PC-3 (cell line): ENCODE results near the gene DLGAP4. TPM values are rescaled to one million over a fixed set of nuclear protein-coding genes. Genes with fewer than 3 reads are reported as not detected.

Source experiments
- ATAC-seq: fragments of 200-7000 bp; cut with Tn5 transposase; 2 replicates; pipeline ENCODE4 v1.9.1; 2020; ENCODE audit warnings: mild to moderate bottlenecking, moderate library complexity
- BruUV-seq: library from RNA; stranded (reverse); fragments of 400-500 nt; replicated peaks from 2 replicates; lab custom pipeline; 2021; lab: Mats Ljungman, UMichigan
- CTCF ChIA-PET: fragments of 300-600 bp; sonication (Branson Sonifier 250); formaldehyde crosslinking; loops from one replicate; lab custom pipeline; 2022; ENCODE audit warnings: antibody characterized with exemption; lab: Charles Lee
- POLR2A ChIA-PET: fragments of 300-600 bp; sonication (Branson Sonifier 250); formaldehyde crosslinking; loops from one replicate; lab custom pipeline; 2022; ENCODE audit warnings: antibody characterized with exemption; ENCODE audit not compliant: unreplicated experiment; lab: Charles Lee
- DNase-seq: peaks from one replicate; pipeline ENCODE4 v3.0.0-alpha.2; 2015
- H2AFZ ChIP-seq: fragments of 300-600 bp; sonication (generic); 2 replicates; pipeline ENCODE4 v1.6.0; 2016; ENCODE audit warnings: antibody characterized with exemption, low read length
- H3F3A ChIP-seq: fragments of 300-600 bp; sonication (generic); one replicate; pipeline ENCODE4 v1.6.0; 2017; ENCODE audit warnings: antibody characterized with exemption, low read length, control low read depth, mild to moderate bottlenecking; ENCODE audit not compliant: unreplicated experiment
- H3K27ac ChIP-seq: fragments of 300-600 bp; sonication (generic); 2 replicates; pipeline ENCODE4 v1.5.1; 2016; ENCODE audit warnings: mild to moderate bottlenecking, low read length
- H3K27me3 ChIP-seq: fragments of 300-600 bp; sonication (generic); 2 replicates; pipeline ENCODE4 v1.6.1; 2016; ENCODE audit warnings: low read length, mixed read lengths
- H3K36me3 ChIP-seq: fragments of 300-600 bp; sonication (generic); 2 replicates; pipeline ENCODE4 v1.6.1; 2016; ENCODE audit warnings: low read depth, mixed run types, low read length, mixed read lengths
- H3K4me1 ChIP-seq: fragments of 300-600 bp; sonication (generic); 2 replicates; pipeline ENCODE4 v1.5.1; 2016; ENCODE audit warnings: low read length; ENCODE audit not compliant: insufficient read depth
- H3K4me2 ChIP-seq: fragments of 300-600 bp; sonication (generic); 2 replicates; pipeline ENCODE4 v1.6.0; 2016; ENCODE audit warnings: low read length
- H3K4me3 ChIP-seq: fragments of 300-600 bp; sonication (generic); 2 replicates; pipeline ENCODE4 v1.5.1; 2016; ENCODE audit warnings: mild to moderate bottlenecking, low read length, mixed read lengths
- H3K79me2 ChIP-seq: fragments of 300-600 bp; sonication (generic); 2 replicates; pipeline ENCODE4 v1.6.1; 2017; ENCODE audit warnings: low read length, mixed read lengths
- H3K9ac ChIP-seq: fragments of 300-600 bp; sonication (generic); 2 replicates; pipeline ENCODE4 v1.6.0; 2016; ENCODE audit warnings: mild to moderate bottlenecking, low read length
- H3K9me2 ChIP-seq: fragments of 300-600 bp; sonication (generic); replicated peaks from 2 replicates; pipeline ENCODE4 v1.6.1; 2016; ENCODE audit warnings: mixed run types, low read length, mixed read lengths
- H3K9me3 ChIP-seq: fragments of 300-600 bp; sonication (generic); 2 replicates; pipeline ENCODE4 v1.6.1; 2016; ENCODE audit warnings: low read length, mixed read lengths
- H4K20me1 ChIP-seq: fragments of 300-600 bp; sonication (generic); 2 replicates; pipeline ENCODE4 v1.6.1; 2016; ENCODE audit warnings: low read length, mixed read lengths
- EZH2 ChIP-seq: fragments of 300-600 bp; sonication (generic); IDR thresholded peaks from one replicate; pipeline ENCODE4 v1.6.1; 2017; ENCODE audit warnings: antibody characterized with exemption, mild to moderate bottlenecking, low read length; ENCODE audit not compliant: unreplicated experiment
- EZH2phosphoT487 ChIP-seq: fragments of 300-600 bp; sonication (generic); IDR thresholded peaks from 2 replicates; pipeline ENCODE4 v1.6.1; 2018; ENCODE audit warnings: mild to moderate bottlenecking, antibody characterized with exemption, low read length, borderline replicate concordance
- intact Hi-C: fragments of 100-400 bp; cut with micrococcal nuclease; formaldehyde crosslinking; loops from 2 replicates; pipeline ENCODE4 v1.9.0; 2023
- total RNA-seq: library from RNA; depleted of rRNA; stranded (reverse); fragments of >200 nt; gene quantifications from 2 replicates; pipeline ENCODE4 v1.2.3, GENCODE V29; 2014
- TF ChIP-seq, protein P1 (sequence below): fragments of 300-600 bp; sonication (generic); conservative IDR thresholded peaks from 2 replicates; pipeline ENCODE4 v1.5.1; 2017; ENCODE audit warnings: antibody characterized with exemption, low read depth, mild to moderate bottlenecking, low read length

DLGAP4 gene
- total RNA-seq, 1 experiment from 2014 or later, result 21.0 TPM

DNA sequence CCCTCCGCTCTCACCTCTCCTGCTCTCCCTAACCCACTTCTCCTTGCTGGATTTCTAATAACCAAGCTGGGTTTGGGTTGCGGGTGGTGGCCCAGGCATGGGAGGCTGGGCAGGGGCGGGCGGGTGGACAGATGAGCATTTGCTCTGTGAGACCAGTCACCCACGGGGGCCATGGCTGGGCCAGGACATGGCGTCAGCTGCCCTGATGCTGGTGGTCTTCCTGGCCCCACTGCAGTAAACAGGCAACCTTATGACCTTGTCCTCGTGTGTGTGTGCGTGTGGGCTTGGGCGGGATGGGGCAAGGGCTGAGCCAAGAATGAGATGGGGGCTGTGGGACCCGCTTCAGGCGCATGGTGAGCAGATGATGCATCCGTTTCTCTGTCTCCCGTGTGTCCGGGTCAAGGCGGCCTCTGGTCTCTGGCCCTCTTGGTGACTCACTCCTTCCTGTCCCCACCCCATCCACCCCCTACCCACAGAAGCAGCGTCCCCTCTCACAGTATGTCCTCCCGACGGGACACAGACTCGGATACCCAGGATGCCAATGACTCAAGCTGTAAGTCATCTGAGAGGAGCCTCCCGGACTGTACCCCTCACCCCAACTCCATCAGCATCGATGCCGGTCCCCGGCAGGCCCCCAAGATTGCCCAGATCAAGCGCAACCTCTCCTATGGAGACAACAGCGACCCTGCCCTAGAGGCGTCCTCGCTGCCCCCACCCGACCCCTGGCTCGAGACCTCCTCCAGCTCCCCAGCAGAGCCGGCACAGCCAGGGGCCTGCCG lies 193.8 kb downstream of the DLGAP4 start:
- Histone ChIP-seq H3K27me3 (no peaks in the 10 kb centered on the region), H3F3A (no peaks in the 10 kb centered on the region), H3K4me1 (no peaks in the 10 kb centered on the region), H3K36me3 (peaks cover 49% of the 10 kb centered on the region), H3K4me3 (no peak overlapping the region), H3K27ac (no peak overlapping the region), H2AFZ (no peak overlapping the region), H3K79me2 (peaks cover 7% of the 10 kb centered on the region; the same call in 1 of the 2 replicates), H3K9me3 (no peaks in the 10 kb centered on the region), H4K20me1 (peaks cover 10% of the 10 kb centered on the region; the same call in 1 of the 2 replicates), H3K9ac (no peak overlapping the region), H3K9me2 (no peaks in the 10 kb centered on the region), H3K4me2 (no peak overlapping the region)
- ATAC-seq (no peak), DNase-seq (no peak)
- intact Hi-C loops, result no loop called here
- POLR2A ChIA-PET, result no interaction called here
- no peak for TF ChIP-seq EZH2
- no peak for TF ChIP-seq EZH2phosphoT487
- TF ChIP-seq, protein P1, sequence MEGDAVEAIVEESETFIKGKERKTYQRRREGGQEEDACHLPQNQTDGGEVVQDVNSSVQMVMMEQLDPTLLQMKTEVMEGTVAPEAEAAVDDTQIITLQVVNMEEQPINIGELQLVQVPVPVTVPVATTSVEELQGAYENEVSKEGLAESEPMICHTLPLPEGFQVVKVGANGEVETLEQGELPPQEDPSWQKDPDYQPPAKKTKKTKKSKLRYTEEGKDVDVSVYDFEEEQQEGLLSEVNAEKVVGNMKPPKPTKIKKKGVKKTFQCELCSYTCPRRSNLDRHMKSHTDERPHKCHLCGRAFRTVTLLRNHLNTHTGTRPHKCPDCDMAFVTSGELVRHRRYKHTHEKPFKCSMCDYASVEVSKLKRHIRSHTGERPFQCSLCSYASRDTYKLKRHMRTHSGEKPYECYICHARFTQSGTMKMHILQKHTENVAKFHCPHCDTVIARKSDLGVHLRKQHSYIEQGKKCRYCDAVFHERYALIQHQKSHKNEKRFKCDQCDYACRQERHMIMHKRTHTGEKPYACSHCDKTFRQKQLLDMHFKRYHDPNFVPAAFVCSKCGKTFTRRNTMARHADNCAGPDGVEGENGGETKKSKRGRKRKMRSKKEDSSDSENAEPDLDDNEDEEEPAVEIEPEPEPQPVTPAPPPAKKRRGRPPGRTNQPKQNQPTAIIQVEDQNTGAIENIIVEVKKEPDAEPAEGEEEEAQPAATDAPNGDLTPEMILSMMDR, result no peak
- CTCF ChIA-PET, result no interaction called here
- BruUV-seq, result TSS peak; percentile 34

DNA sequence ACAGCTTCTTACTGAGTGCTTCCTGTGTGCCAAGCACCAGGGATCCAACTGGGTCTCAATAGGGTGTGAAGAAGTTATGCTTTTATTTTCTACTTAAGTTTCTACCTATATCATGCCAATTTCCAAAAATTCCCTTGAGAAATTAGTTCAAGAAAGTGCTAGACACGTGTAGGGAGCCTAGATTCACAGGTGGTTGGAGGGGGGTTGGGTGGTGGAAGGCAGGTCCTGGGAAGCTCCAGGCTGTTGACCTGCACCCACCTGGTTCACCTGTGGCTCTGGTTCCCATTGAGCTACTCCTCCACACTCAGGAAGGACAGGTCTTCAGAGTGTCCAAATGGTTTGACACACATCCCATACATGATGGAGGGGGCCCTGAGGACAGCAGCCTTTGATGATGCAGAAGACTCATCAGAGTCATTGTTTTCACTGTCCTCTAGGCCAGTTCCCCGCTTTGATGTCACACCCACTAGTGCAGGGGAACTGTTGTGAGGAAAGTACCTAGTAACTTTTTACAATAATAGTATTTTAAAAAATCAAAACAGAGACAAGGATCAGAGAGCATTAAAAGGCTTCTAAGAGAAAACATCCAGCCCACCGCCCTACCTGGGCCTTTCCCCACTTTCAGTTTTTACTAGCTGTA lies 195.3 kb downstream of the DLGAP4 start:
- H3K9ac ChIP-seq, result no peak overlapping the region
- DNase-seq (no peak), ATAC-seq (no peak)
- H3K79me2 ChIP-seq, result no peaks in the 10 kb centered on the region
- H3K4me3 ChIP-seq, result no peak overlapping the region
- 0 out of 2 replicates have a peak, but pooled peaks cover 5% of the 10 kb centered on the region for H4K20me1 ChIP-seq
- H3K4me1 ChIP-seq, result no peaks in the 10 kb centered on the region
- peaks cover 54% of the 10 kb centered on the region for H3K36me3 ChIP-seq
- H3K27me3 ChIP-seq, result no peaks in the 10 kb centered on the region
- H3K27ac ChIP-seq, result no peak overlapping the region
- BruUV-seq, result no TSS peak
- intact Hi-C loops, result no loop called here
- POLR2A ChIA-PET, result no interaction called here
- TF ChIP-seq, protein P1, result no peak
- TF ChIP-seq EZH2, result no peak
- no peak for TF ChIP-seq EZH2phosphoT487
- H3K9me3 ChIP-seq, result no peaks in the 10 kb centered on the region
- H3F3A ChIP-seq, result no peaks in the 10 kb centered on the region
- CTCF ChIA-PET, result no interaction called here
- H2AFZ ChIP-seq, result no peak overlapping the region
- no peak overlapping the region for H3K4me2 ChIP-seq
- H3K9me2 ChIP-seq, result no peaks in the 10 kb centered on the region

DNA sequence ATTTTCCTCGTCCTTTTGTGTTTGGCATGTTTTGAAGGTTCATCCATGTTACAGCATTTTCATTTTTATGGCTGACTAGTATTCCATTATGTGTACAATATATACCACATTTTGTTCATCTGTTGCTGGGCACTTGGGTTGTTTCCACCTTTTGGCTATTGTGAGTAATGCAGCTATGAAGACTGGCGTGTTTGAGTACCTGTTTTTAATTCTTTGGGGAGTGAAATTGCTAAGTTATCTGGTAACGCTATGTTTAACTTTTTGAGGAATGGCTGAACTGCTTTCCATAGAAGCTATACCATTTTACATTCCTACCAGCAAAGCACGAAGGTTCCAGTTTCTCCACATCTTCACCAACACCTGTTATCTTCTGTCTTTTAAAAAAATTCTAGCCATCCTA lies 198.2 kb downstream of the DLGAP4 start:
- H2AFZ ChIP-seq, result no peak overlapping the region
- no peaks in the 10 kb centered on the region for H3K4me1 ChIP-seq
- H3K79me2 ChIP-seq, result no peaks in the 10 kb centered on the region
- no peak overlapping the region for H3K4me2 ChIP-seq
- TF ChIP-seq, protein P1, result no peak; the same call in 1 of the 2 replicates
- TF ChIP-seq EZH2phosphoT487 (no peak), EZH2 (no peak)
- CTCF ChIA-PET, result no interaction called here
- H3K9me2 ChIP-seq, result no peaks in the 10 kb centered on the region
- H3K27ac ChIP-seq, result no peak overlapping the region
- H3K9ac ChIP-seq, result no peak overlapping the region
- intact Hi-C loops, result no loop called here
- no peak for DNase-seq
- no peak overlapping the region for H3K4me3 ChIP-seq
- H3K36me3 ChIP-seq, result peaks cover 46% of the 10 kb centered on the region
- no peaks in the 10 kb centered on the region for H3F3A ChIP-seq
- no peaks in the 10 kb centered on the region for H3K9me3 ChIP-seq
- H4K20me1 ChIP-seq, result peaks cover 5% of the 10 kb centered on the region; the same call in 1 of the 2 replicates
- no peak for ATAC-seq
- H3K27me3 ChIP-seq, result no peaks in the 10 kb centered on the region
- POLR2A ChIA-PET, result no interaction called here
- BruUV-seq, result no TSS peak
